Erythroblast (primary cell): ENCODE data around the gene CDC42BPB.

Experiments
- GATA1 ChIP-seq: IDR thresholded peaks from 2 replicates; pipeline ENCODE4 v1.6.1; 2011; ENCODE audit warnings: low read depth, mild to moderate bottlenecking, control low read depth, low read length, moderate library complexity
- POLR2A ChIP-seq: IDR thresholded peaks from 2 replicates; pipeline ENCODE4 v1.6.1; 2011; ENCODE audit warnings: mild to moderate bottlenecking, low read length

GRCh38 chr14:102891111-102891510, 166.2 kb downstream of the CDC42BPB start:
- TF ChIP-seq POLR2A (no peak), GATA1 (no peak)
